ENCODE results near the gene DBN1. TPM values are rescaled to one million over a fixed set of nuclear protein-coding genes. Genes with fewer than 3 reads are reported as not detected.

The DBN1 gene
- total RNA-seq, 2 experiments from 2014 or later, result 101 to 105 TPM

DNA sequence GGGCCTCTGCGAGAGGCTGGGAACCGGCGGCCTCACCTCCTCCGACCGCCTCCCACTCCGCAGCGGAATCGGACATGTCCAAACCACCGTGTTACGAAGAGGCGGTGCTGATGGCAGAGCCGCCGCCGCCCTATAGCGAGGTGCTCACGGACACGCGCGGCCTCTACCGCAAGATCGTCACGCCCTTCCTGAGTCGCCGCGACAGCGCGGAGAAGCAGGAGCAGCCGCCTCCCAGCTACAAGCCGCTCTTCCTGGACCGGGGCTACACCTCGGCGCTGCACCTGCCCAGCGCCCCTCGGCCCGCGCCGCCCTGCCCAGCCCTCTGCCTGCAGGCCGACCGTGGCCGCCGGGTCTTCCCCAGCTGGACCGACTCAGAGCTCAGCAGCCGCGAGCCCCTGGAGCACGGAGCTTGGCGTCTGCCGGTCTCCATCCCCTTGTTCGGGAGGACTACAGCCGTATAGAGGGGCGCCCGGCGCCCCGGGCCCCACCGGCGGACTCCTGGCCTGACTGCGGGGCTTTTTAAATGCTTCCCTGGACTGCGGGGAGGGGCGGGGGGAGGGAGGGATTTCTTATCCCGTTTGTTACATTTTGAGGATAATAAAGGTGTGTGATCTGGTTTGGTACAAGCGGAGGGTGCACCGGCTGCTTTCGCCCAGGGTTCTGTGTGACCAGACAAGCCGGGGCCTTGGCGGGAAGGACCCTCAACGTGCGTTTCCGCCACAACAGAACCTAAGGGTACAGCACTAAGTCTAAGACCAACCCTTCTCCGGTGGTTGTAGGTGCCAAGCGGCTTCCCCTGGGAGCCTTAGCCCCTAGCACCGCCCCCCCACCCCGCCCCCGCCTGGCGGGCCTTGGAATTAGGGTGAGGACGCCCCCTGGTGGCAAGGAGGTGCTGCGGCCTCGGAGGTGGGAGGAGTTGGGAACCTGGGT lies 17.5 kb downstream of the DBN1 start:
- intact Hi-C loops (cut with micrococcal nuclease), result loop anchor here (2.0 to 5.0 kb wide), 2 partner anchors 41 to 53 kb away; partner anchors contain the start of gene PDLIM7
- H3K4me3 Mint-ChIP-seq, result peak overlapping the region; percentile 83

DNA sequence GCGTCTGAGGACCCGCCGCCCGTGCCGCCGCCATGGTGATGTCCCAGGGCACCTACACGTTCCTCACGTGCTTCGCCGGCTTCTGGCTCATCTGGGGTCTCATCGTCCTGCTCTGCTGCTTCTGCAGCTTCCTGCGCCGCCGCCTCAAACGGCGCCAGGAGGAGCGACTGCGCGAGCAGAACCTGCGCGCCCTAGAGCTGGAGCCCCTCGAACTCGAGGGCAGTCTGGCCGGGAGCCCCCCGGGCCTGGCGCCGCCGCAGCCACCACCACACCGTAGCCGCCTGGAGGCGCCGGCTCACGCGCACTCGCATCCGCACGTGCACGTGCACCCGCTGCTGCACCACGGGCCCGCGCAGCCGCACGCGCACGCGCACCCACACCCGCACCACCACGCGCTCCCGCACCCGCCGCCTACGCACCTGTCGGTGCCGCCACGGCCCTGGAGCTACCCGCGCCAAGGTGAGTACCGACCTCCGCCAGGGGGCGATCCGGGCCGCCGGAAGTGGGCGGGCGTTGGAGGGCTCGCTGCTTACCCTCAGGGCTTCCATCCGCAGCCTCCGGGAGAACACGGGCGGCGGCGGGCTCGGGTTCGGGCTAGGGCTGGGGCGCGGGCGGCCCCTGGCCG lies 18.3 kb downstream of the DBN1 start:
- peaks cover 12% of the 10 kb centered on the region for H3K36me3 Mint-ChIP-seq (ENCODE audit: low read depth)
- no peaks in the 10 kb centered on the region for H3K27me3 Mint-ChIP-seq
- H3K9me3 Mint-ChIP-seq, result no peaks in the 10 kb centered on the region
- intact Hi-C loops (cut with micrococcal nuclease), result loop anchor here (2.0 to 5.0 kb wide), 2 partner anchors 42 to 52 kb away; partner anchors contain the start of gene PDLIM7
- H3K27ac Mint-ChIP-seq, result peak overlapping the region; percentile 92
- TF ChIP-seq, protein P1, sequence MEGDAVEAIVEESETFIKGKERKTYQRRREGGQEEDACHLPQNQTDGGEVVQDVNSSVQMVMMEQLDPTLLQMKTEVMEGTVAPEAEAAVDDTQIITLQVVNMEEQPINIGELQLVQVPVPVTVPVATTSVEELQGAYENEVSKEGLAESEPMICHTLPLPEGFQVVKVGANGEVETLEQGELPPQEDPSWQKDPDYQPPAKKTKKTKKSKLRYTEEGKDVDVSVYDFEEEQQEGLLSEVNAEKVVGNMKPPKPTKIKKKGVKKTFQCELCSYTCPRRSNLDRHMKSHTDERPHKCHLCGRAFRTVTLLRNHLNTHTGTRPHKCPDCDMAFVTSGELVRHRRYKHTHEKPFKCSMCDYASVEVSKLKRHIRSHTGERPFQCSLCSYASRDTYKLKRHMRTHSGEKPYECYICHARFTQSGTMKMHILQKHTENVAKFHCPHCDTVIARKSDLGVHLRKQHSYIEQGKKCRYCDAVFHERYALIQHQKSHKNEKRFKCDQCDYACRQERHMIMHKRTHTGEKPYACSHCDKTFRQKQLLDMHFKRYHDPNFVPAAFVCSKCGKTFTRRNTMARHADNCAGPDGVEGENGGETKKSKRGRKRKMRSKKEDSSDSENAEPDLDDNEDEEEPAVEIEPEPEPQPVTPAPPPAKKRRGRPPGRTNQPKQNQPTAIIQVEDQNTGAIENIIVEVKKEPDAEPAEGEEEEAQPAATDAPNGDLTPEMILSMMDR (IDR thresholded peaks at IDR 0.05), result peak; percentile 93
- H3K4me3 Mint-ChIP-seq, result peak overlapping the region; percentile 83
- POLR2A ChIA-PET, result interaction anchor here (0.6 to 22.1 kb wide), 19 partner anchors 11 to 143 kb away, joined by 3 to 606 read pairs (median 6); partner anchors contain the start of genes DBN1, GRK6, PDLIM7 and PFN3
- peak; percentile 95 for DNase-seq
- H3K4me1 Mint-ChIP-seq (ENCODE audit: low read depth), result peaks cover 27% of the 10 kb centered on the region
- CTCF ChIA-PET, result interaction anchor here (0.7 to 17.9 kb wide), 38 partner anchors 9 to 344 kb away, joined by 3 to 415 read pairs (median 6); partner anchors contain the start of genes F12, GRK6, LMAN2 and MXD3
- ATAC-seq, result peak; percentile 55

More for the DNA sequence above, 17.5 kb downstream of the DBN1 start:
- POLR2A ChIA-PET, result interaction anchor here (0.6 to 22.1 kb wide), 19 partner anchors 12 to 143 kb away, joined by 3 to 606 read pairs (median 6); partner anchors contain the start of genes DBN1, GRK6, PDLIM7 and PFN3
- peaks cover 12% of the 10 kb centered on the region for H3K36me3 Mint-ChIP-seq (ENCODE audit: low read depth)
- DNase-seq (peak; percentile 99), ATAC-seq (peak; percentile 33)
- CTCF ChIA-PET, result interaction anchor here (0.7 to 17.9 kb wide), 36 partner anchors 8 to 345 kb away, joined by 3 to 415 read pairs (median 8); partner anchors contain the start of genes F12, GRK6, LMAN2 and MXD3
- H3K27me3 Mint-ChIP-seq, result no peaks in the 10 kb centered on the region
- H3K4me1 Mint-ChIP-seq (ENCODE audit: low read depth), result peaks cover 27% of the 10 kb centered on the region
- no peaks in the 10 kb centered on the region for H3K9me3 Mint-ChIP-seq
- H3K27ac Mint-ChIP-seq, result peak overlapping the region; percentile 92
- TF ChIP-seq, protein P1 (IDR thresholded peaks at IDR 0.05), result peak; percentile 82

DNA sequence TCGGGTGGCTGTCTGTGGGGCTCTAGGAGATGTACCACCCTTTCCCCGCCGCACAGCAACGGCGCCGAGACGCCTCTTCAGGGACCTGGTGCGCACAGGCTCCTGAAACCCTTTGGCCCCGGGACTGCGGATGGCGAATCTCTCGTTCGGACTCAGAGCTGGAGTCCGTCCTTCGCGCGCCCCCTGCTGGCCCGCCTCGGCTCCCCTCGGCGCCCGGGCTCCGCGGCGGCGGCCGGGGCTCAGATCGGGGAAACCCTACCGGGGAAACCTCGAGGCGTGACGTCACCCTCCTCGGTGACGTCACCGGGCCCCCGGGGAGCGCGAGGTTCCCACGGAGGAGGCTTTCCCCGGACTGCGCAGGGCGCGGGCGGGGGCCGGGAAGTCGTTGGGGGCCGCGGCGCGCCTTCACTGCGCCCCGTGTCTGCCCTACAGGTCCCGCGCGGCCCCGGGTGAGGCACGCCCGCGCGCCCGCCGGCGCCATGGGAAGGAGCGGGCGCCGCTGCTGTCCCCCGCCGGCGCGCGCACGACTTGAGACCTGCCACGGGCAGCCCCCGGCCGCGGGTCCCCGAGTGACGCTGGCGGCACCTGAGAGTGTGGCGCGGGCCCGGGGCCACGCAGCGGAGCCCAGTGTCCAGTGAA lies 18.9 kb downstream of the DBN1 start:
- Mint-ChIP-seq H3K27me3 (no peaks in the 10 kb centered on the region), H3K4me3 (peak overlapping the region; percentile 83), H3K27ac (peak overlapping the region; percentile 80), H3K36me3 (ENCODE audit: low read depth) (peaks cover 10% of the 10 kb centered on the region), H3K4me1 (ENCODE audit: low read depth) (peaks cover 27% of the 10 kb centered on the region), H3K9me3 (no peaks in the 10 kb centered on the region)
- DNase-seq, result peak; percentile 94
- CTCF ChIA-PET, result interaction anchor here (0.7 to 17.9 kb wide), 32 partner anchors 9 to 340 kb away, joined by 3 to 415 read pairs (median 7); partner anchors contain the start of genes F12, GRK6, LMAN2 and MXD3
- TF ChIP-seq, protein P1 (IDR thresholded peaks at IDR 0.05), result peak; percentile 79
- intact Hi-C loops (cut with micrococcal nuclease), result loop anchor here (2.0 to 5.0 kb wide), 3 partner anchors 43 to 137 kb away; partner anchors contain the start of gene PDLIM7
- ATAC-seq, result peak; percentile 41
- POLR2A ChIA-PET, result interaction anchor here (1.0 to 22.1 kb wide), 18 partner anchors 11 to 153 kb away, joined by 3 to 606 read pairs (median 7); partner anchors contain the start of genes DBN1, GRK6, PFN3 and PRR7

DNA sequence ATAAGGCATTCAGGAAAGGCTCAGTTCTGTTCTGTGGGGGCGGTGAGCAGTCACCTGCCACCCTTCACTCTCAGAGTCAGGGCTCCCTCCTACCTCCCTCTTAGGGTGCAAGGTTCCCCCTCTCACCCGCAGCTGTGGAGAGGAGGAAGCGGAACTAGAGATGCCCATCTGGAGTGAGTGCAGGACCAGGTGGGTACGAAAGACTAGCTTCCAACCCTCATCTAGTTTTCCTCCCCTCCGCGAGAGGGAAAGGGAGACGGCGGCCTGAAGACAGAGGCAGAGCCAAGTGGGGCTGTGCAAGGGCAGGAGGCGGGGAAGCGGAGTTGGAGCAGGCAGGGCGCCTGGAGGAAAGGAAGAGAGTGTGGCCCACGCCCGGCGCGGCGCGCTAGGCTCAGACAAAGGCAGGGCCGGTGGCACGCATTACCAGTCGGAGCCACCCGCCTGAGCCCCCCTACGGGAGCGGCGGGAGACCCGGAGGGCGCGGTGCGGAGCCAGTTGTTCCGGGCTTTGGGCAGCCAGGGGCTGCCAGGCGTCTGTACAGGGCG lies 19.5 kb downstream of the DBN1 start:
- H3K27me3 Mint-ChIP-seq, result no peaks in the 10 kb centered on the region
- DNase-seq, result no peak
- peaks cover 7% of the 10 kb centered on the region for H3K36me3 Mint-ChIP-seq (ENCODE audit: low read depth)
- intact Hi-C loops (cut with micrococcal nuclease), result loop anchor here (2.0 to 5.0 kb wide), 2 partner anchors 51 to 137 kb away; no protein-coding TSS in a partner anchor
- peak overlapping the region; percentile 39 for H3K27ac Mint-ChIP-seq
- POLR2A ChIA-PET, result interaction anchor here (1.1 to 22.1 kb wide), 9 partner anchors 10 to 152 kb away, joined by 4 to 606 read pairs (median 39); partner anchors contain the start of genes DBN1, GRK6, PFN3 and PRR7
- H3K4me1 Mint-ChIP-seq (ENCODE audit: low read depth), result peaks cover 28% of the 10 kb centered on the region
- peak overlapping the region; percentile 81 for H3K4me3 Mint-ChIP-seq
- no peak for ATAC-seq
- H3K9me3 Mint-ChIP-seq, result no peaks in the 10 kb centered on the region
- TF ChIP-seq, protein P1 (IDR thresholded peaks at IDR 0.05), result no peak
- CTCF ChIA-PET, result interaction anchor here (1.0 to 17.9 kb wide), 21 partner anchors 10 to 145 kb away, joined by 3 to 415 read pairs (median 6); partner anchors contain the start of genes F12, GRK6, PFN3 and PRR7

All from activated CD8-positive, alpha-beta T cell treated with anti-CD3 and anti-CD28 coated beads for 36 hours (primary cell).